LNCAP (cell line): Measurements from ENCODE around the gene SLC22A13.

Experiments
- CTCF ChIP-seq: fragments of 450-650 bp; IDR thresholded peaks from 2 replicates; pipeline ENCODE4 v1.5.1; 2017; ENCODE audit warnings: mild to moderate bottlenecking

Gene SLC22A13

GRCh38 chr3:38313263-38313662, 47.7 kb downstream of the SLC22A13 start:
- TF ChIP-seq CTCF, result no peak

- TF ChIP-seq CTCF, result no peak
Measured at GRCh38 chr3:38313695-38314094, 48.1 kb downstream of the SLC22A13 start.

- TF ChIP-seq CTCF, result no peak
Measured at GRCh38 chr3:38314112-38314763, 48.6 kb downstream of the SLC22A13 start.

GRCh38 chr3:38314764-38315487, 49.3 kb downstream of the SLC22A13 start:
- no peak for TF ChIP-seq CTCF

GRCh38 chr3:38315488-38316230, 50.0 kb downstream of the SLC22A13 start:
- no peak for TF ChIP-seq CTCF

- TF ChIP-seq CTCF, result no peak
Measured at GRCh38 chr3:38316356-38317191, 51.0 kb downstream of the SLC22A13 start.

GRCh38 chr3:38317192-38317759, 51.7 kb downstream of the SLC22A13 start:
- TF ChIP-seq CTCF, result no peak
